SK-N-SH treated with all-trans-retinoic acid at 6 μM for 48 hours (cell line): ENCODE data around the gene HEPHL1.

ENCODE experiments used
- ARNTL ChIP-seq: fragments of 450-650 bp; formaldehyde crosslinking; IDR thresholded peaks from 2 replicates; pipeline ENCODE4 v1.5.0; 2020; ENCODE audit warnings: low read depth, mild to moderate bottlenecking, moderate library complexity, borderline replicate concordance
- CREB5 ChIP-seq: fragments of 250-450 bp; sonication (Bioruptor Pico); IDR thresholded peaks from 2 replicates; pipeline ENCODE4 v1.5.1; 2020; ENCODE audit warnings: low read depth, mild to moderate bottlenecking, moderate library complexity
- GLIS3 ChIP-seq: fragments of 250-450 bp; sonication (Bioruptor Pico); IDR thresholded peaks from 2 replicates; pipeline ENCODE4 v1.5.0; 2020; ENCODE audit warnings: mild to moderate bottlenecking, moderate library complexity
- PATZ1 ChIP-seq: fragments of 250-450 bp; sonication (Bioruptor Pico); IDR thresholded peaks from 2 replicates; pipeline ENCODE4 v1.8.0; 2020; ENCODE audit warnings: mild to moderate bottlenecking, moderate library complexity, borderline replicate concordance
- SNAI2 ChIP-seq: fragments of 250-450 bp; sonication (Bioruptor Pico); IDR thresholded peaks from 2 replicates; pipeline ENCODE4 v1.5.0; 2020; ENCODE audit warnings: mild to moderate bottlenecking, moderate library complexity
- TOX ChIP-seq: fragments of 250-450 bp; sonication (Bioruptor Pico); IDR thresholded peaks from 2 replicates; pipeline ENCODE4 v1.8.0; 2021; ENCODE audit warnings: mild to moderate bottlenecking, moderate library complexity, borderline replicate concordance
- ZC3H10 ChIP-seq: fragments of 250-450 bp; sonication (Bioruptor Pico); IDR thresholded peaks from 2 replicates; pipeline ENCODE4 v1.5.1; 2021; ENCODE audit warnings: mild to moderate bottlenecking, moderate library complexity
- ZFP3 ChIP-seq: fragments of 250-450 bp; sonication (Bioruptor Pico); IDR thresholded peaks from 2 replicates; pipeline ENCODE4 v1.5.0; 2020; ENCODE audit warnings: mild to moderate bottlenecking, moderate library complexity

- TF ChIP-seq CREB5 (CRISPR knock-in tag) (no peak), GLIS3 (no peak), ZFP3 (CRISPR knock-in tag) (no peak), TOX (no peak), SNAI2 (CRISPR knock-in tag) (no peak), PATZ1 (no peak), ARNTL (no peak), ZC3H10 (CRISPR knock-in tag) (no peak)
Observed at GRCh38 chr11:94066901-94067429, 45.8 kb downstream of the HEPHL1 start.
